OCI-LY1 (cell line): ENCODE data around the gene RPS6KA2.

Source experiments
- H2AFZ ChIP-seq: fragments of 200-600 bp; sonication (generic), shearing (Covaris generic); 2 replicates; pipeline ENCODE4 v1.6.0; 2014; ENCODE audit warnings: antibody characterized with exemption, mild to moderate bottlenecking, low read length
- H3F3A ChIP-seq: fragments of 200-600 bp; sonication (generic), shearing (Covaris generic); 2 replicates; pipeline ENCODE4 v1.6.0; 2014; ENCODE audit warnings: mild to moderate bottlenecking, antibody characterized with exemption, low read length, moderate library complexity; ENCODE audit not compliant: insufficient read depth
- H3K27ac ChIP-seq: fragments of 200-600 bp; sonication (generic); 2 replicates; pipeline ENCODE4 v1.5.1; 2014; ENCODE audit warnings: low read length, mixed run types, mild to moderate bottlenecking, low read depth; ENCODE audit not compliant: poor library complexity, severe bottlenecking
- H3K27me3 ChIP-seq: fragments of 200-600 bp; sonication (generic); 2 replicates; pipeline ENCODE4 v1.6.0; 2014; ENCODE audit warnings: antibody characterized with exemption, mild to moderate bottlenecking, low read length, moderate library complexity; ENCODE audit not compliant: insufficient read depth
- H3K36me3 ChIP-seq: fragments of 200-600 bp; sonication (generic); 2 replicates; pipeline ENCODE4 v1.6.1; 2014; ENCODE audit warnings: mild to moderate bottlenecking, antibody characterized with exemption, low read length, moderate library complexity, mixed read lengths; ENCODE audit not compliant: insufficient read depth
- H3K4me1 ChIP-seq: fragments of 200-600 bp; sonication (generic); 2 replicates; pipeline ENCODE4 v1.5.1; 2014; ENCODE audit warnings: mild to moderate bottlenecking, low read length, moderate library complexity; ENCODE audit not compliant: insufficient read depth, severe bottlenecking
- H3K4me2 ChIP-seq: fragments of 200-600 bp; sonication (generic), shearing (Covaris generic); 2 replicates; pipeline ENCODE4 v1.6.1; 2014; ENCODE audit warnings: low read length
- H3K4me3 ChIP-seq: fragments of 200-600 bp; sonication (generic); 2 replicates; pipeline ENCODE4 v1.5.1; 2014; ENCODE audit warnings: low read length, low read depth, mild to moderate bottlenecking, mixed read lengths; ENCODE audit not compliant: poor library complexity, severe bottlenecking
- H3K79me2 ChIP-seq: fragments of 200-600 bp; shearing (Covaris generic); 2 replicates; pipeline ENCODE4 v1.6.1; 2016; ENCODE audit warnings: mixed run types, low read length, mixed read lengths; ENCODE audit not compliant: insufficient read depth
- H3K9ac ChIP-seq: fragments of 200-600 bp; sonication (generic), shearing (Covaris generic); 2 replicates; pipeline ENCODE4 v1.6.1; 2014; ENCODE audit warnings: mild to moderate bottlenecking, low read length, mixed read lengths
- H3K9me2 ChIP-seq: fragments of 200-600 bp; sonication (generic), shearing (Covaris generic); 2 replicates; pipeline ENCODE4 v1.6.1; 2014; ENCODE audit warnings: low read depth, mild to moderate bottlenecking, low read length, mixed read lengths
- H3K9me3 ChIP-seq: fragments of 200-600 bp; shearing (Covaris generic); 2 replicates; pipeline ENCODE4 v1.6.1; 2014; ENCODE audit warnings: low read length, mixed read lengths
- H4K20me1 ChIP-seq: fragments of 200-600 bp; sonication (generic), shearing (Covaris generic); 2 replicates; pipeline ENCODE4 v1.6.0; 2016; ENCODE audit warnings: mild to moderate bottlenecking, low read length; ENCODE audit not compliant: insufficient read depth
- EZH2 ChIP-seq: fragments of 200-600 bp; sonication (generic), shearing (Covaris generic); IDR thresholded peaks from 2 replicates; pipeline ENCODE4 v1.8.0; 2017; ENCODE audit warnings: borderline replicate concordance, mixed run types, mild to moderate bottlenecking, antibody characterized with exemption, low read length, moderate library complexity, mixed read lengths
- TF ChIP-seq, protein P1 (sequence below): fragments of 200-600 bp; sonication (generic), shearing (Covaris generic); IDR thresholded peaks from 2 replicates; pipeline ENCODE4 v1.5.1; 2017; ENCODE audit warnings: mild to moderate bottlenecking, antibody characterized with exemption, low read length, moderate library complexity, mixed read lengths

RPS6KA2 gene

DNA sequence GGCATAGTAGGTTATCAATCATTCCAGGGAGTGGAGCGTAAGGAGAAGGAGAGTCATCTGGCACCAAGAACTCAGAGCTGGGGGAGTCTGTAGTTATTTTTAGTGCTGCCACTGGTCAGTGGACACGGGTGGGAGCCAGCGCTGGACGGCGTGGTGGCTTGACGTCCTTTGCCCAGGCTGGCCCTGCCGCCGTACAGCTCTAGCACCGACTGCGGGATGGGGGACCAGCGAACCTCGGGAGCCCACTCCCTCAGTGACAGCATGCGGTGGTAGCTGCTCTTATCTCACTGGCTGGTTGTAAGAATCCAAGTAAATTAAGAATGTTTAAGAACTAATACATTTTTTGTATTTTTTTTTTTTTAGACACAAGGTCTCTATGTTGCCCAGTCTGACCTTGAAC, 32.5 kb upstream of the RPS6KA2 start:
- H3K36me3 ChIP-seq = no peaks in the 10 kb centered on the region; the same call in 1 of the 2 replicates
- no peak overlapping the region for H3K9ac ChIP-seq
- no peak overlapping the region for H3K27ac ChIP-seq
- no peaks in the 10 kb centered on the region for H3F3A ChIP-seq
- no peaks in the 10 kb centered on the region for H3K9me2 ChIP-seq
- no peaks in the 10 kb centered on the region for H3K4me1 ChIP-seq
- H3K9me3 ChIP-seq = 0 out of 2 replicates have a peak, but pooled peaks cover 3% of the 10 kb centered on the region
- H2AFZ ChIP-seq = no peak overlapping the region
- H3K4me3 ChIP-seq = no peak overlapping the region
- peaks cover 5% of the 10 kb centered on the region; the same call in 1 of the 2 replicates for H3K27me3 ChIP-seq
- H3K79me2 ChIP-seq = no peaks in the 10 kb centered on the region
- H3K4me2 ChIP-seq = no peak overlapping the region
- no peak for TF ChIP-seq EZH2
- TF ChIP-seq, protein P1, sequence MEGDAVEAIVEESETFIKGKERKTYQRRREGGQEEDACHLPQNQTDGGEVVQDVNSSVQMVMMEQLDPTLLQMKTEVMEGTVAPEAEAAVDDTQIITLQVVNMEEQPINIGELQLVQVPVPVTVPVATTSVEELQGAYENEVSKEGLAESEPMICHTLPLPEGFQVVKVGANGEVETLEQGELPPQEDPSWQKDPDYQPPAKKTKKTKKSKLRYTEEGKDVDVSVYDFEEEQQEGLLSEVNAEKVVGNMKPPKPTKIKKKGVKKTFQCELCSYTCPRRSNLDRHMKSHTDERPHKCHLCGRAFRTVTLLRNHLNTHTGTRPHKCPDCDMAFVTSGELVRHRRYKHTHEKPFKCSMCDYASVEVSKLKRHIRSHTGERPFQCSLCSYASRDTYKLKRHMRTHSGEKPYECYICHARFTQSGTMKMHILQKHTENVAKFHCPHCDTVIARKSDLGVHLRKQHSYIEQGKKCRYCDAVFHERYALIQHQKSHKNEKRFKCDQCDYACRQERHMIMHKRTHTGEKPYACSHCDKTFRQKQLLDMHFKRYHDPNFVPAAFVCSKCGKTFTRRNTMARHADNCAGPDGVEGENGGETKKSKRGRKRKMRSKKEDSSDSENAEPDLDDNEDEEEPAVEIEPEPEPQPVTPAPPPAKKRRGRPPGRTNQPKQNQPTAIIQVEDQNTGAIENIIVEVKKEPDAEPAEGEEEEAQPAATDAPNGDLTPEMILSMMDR = no peak
- no peaks in the 10 kb centered on the region for H4K20me1 ChIP-seq

DNA sequence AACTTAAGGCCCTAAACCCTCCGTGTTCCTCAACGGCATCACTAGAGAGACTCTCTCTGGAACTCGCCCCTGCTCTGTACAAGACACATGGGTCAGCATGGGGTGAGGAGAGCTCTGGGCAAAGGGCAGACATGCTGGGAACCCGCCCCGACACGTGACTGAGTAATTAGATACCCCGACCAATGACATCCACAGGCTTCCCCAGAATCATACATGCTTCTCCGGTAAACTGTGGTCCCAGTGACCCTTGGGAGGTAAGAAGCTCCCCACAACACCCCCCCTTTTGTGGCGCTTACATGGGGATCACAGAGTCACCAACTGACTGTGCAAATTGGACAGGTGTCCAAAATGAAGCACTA, 31.7 kb upstream of the RPS6KA2 start:
- Histone ChIP-seq H4K20me1 (no peaks in the 10 kb centered on the region), H3K79me2 (no peaks in the 10 kb centered on the region), H3K9me3 (0 out of 2 replicates have a peak, but pooled peaks cover 3% of the 10 kb centered on the region), H3K9me2 (no peaks in the 10 kb centered on the region), H3K4me3 (no peak overlapping the region), H3K4me1 (no peaks in the 10 kb centered on the region), H3K27me3 (peaks cover 5% of the 10 kb centered on the region; the same call in 1 of the 2 replicates), H3K4me2 (no peak overlapping the region), H3F3A (no peaks in the 10 kb centered on the region), H3K36me3 (no peaks in the 10 kb centered on the region; the same call in 1 of the 2 replicates), H3K9ac (no peak overlapping the region), H3K27ac (no peak overlapping the region), H2AFZ (no peak overlapping the region)
- TF ChIP-seq, protein P1 = no peak
- no peak for TF ChIP-seq EZH2

DNA sequence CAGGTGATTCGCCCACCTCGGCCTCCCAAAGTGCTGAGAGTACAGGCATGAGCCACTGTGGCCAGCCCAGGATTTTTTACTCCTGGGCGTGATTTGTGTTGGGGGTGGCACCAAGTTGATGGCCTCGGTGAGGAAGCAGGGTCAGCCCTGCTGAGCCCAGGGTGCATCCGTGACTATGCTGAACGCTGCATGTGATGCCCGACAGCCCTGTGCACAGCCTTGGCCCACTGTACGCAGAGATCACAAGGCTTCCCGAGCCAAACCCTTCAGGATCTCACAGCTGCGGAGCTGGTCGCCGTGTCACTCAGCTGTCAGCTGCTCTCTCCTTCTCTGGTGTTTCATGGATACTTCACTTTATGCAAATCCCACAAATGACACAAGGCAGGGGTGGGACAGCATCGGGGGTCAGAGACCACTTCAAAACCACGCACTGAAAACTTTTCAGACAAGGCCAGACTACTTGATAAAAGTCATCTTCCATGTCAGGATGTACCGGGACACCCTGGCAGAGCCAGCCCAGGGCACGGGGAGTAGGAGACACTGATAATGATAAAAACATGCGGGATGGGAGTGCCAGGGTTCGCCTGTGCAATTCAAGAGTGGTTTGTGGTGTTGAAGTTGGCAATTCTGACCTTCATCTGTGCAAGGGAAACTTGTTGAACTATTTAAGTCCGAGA, 31.2 kb upstream of the RPS6KA2 start:
- Histone ChIP-seq H3K36me3 (no peaks in the 10 kb centered on the region; the same call in 1 of the 2 replicates), H3K4me3 (no peak overlapping the region), H3K9me3 (0 out of 2 replicates have a peak, but pooled peaks cover 3% of the 10 kb centered on the region), H3K4me1 (no peaks in the 10 kb centered on the region), H4K20me1 (no peaks in the 10 kb centered on the region), H3K9ac (no peak overlapping the region), H2AFZ (no peak overlapping the region), H3K79me2 (no peaks in the 10 kb centered on the region), H3K27me3 (peaks cover 5% of the 10 kb centered on the region; the same call in 1 of the 2 replicates), H3K4me2 (no peak overlapping the region), H3K9me2 (no peaks in the 10 kb centered on the region), H3K27ac (no peak overlapping the region), H3F3A (no peaks in the 10 kb centered on the region)
- TF ChIP-seq EZH2 = no peak
- TF ChIP-seq, protein P1 = no peak
